MM.1S (cell line): ENCODE measurements around the gene MYH15.

Source experiments
- CTCF ChIP-seq: fragments of 300-600 bp; sonication (generic); IDR thresholded peaks from 2 replicates; pipeline ENCODE4 v1.5.1; 2016; ENCODE audit warnings: antibody characterized with exemption, low read length, mixed read lengths
- EZH2phosphoT487 ChIP-seq: fragments of 300-600 bp; sonication (generic); IDR thresholded peaks from 2 replicates; pipeline ENCODE4 v1.6.1; 2018; ENCODE audit warnings: antibody characterized with exemption, low read length

DNA sequence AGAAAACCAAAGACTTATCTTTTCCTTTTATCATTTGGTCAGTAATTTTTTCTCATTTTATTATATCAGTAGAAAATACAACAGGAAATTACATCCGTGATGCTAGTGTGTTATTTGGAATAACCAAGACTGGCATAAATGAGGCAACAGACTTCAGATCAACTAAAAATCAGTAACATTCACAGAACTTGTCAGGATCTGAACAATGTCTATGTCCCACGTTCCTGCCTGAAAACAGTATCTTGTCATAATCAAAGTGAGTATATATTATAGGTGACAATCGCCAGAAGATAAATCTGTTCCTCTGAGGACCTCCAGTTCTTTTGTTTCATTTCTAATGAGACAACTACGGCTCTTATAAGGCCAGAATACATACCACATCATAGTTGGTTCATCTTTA is 41.8 kb downstream of the MYH15 start:
- TF ChIP-seq CTCF (no peak), EZH2phosphoT487 (no peak)
